ENCODE results near the gene DNAAF9. TPM values are rescaled to one million over a fixed set of nuclear protein-coding genes. Genes with fewer than 3 reads are reported as not detected.

Gene DNAAF9
- total and polyA plus RNA-seq, 2 of the 4 experiments (the other 2 are of a cell fraction): 7.9 to 8.2 TPM

DNA sequence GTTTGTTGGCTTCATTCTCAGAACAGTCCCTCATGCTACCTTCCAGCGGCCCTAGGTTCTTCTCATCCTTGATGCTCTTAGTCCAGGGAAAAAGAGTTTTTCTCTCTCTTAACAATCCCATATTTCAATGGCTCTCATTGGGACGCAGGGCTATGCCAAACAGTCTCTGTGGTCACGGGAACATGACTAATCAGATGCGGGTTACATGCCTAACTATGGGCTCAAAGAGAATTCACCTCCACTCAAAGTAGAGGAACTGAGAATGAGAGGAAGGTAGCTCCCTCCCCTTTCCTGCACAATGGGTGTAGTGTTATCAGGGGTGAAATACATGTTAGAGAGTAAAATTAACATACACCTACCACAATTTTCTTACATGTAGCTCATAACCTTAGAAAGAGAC, 45.2 kb upstream of the DNAAF9 start:
- Histone ChIP-seq H3K4me1 (ENCODE audit: control insufficient read depth, insufficient read depth, low read length) (no peaks in the 10 kb centered on the region), H3K79me1 (ENCODE audit: low read depth in 1 of 2, low read length in 2 of 2) (no peaks in the 10 kb centered on the region), H3K36me3 (ENCODE audit: control insufficient read depth, insufficient read depth, low read length) (no peaks in the 10 kb centered on the region), H3K14ac (replicated peaks; ENCODE audit: low read depth, low read length) (no peak overlapping the region), H3K18ac (ENCODE audit: low read depth, low read length) (no peak overlapping the region), H2AK5ac (ENCODE audit: low read depth, low read length) (no peak overlapping the region), H2BK20ac (ENCODE audit: low read depth, low read length) (no peak overlapping the region), H3K9me1 (ENCODE audit: insufficient read depth, low read length) (no peaks in the 10 kb centered on the region), H2BK120ac (ENCODE audit: low read depth, low read length) (no peak overlapping the region), H4K91ac (ENCODE audit: insufficient read depth, low read depth, low read length) (no peak overlapping the region), H4K5ac (ENCODE audit: low read depth, low read length) (no peak overlapping the region), H3K9me3 (ENCODE audit: control insufficient read depth, insufficient read depth, low read length) (no peaks in the 10 kb centered on the region), H2BK15ac (ENCODE audit: low read depth, low read length) (no peak overlapping the region), H2AFZ (replicated peaks; ENCODE audit: low read length, poor library complexity) (no peak overlapping the region), H3K4me2 (ENCODE audit: low read depth, low read length) (no peak overlapping the region), H4K8ac (ENCODE audit: low read depth in 2 of 2, low read length in 2 of 2) (no peak overlapping the region), H2BK5ac (ENCODE audit: low read depth, low read length, poor library complexity, severe bottlenecking) (no peak overlapping the region), H3K23ac (ENCODE audit: low read depth, low read length) (no peak overlapping the region), H3K27me3 (ENCODE audit: control insufficient read depth, insufficient read depth, low read length) (peaks cover 43% of the 10 kb centered on the region), H4K20me1 (ENCODE audit: insufficient read depth, low read length) (no peaks in the 10 kb centered on the region), H3K27ac (ENCODE audit: insufficient read depth, low read length) (no peak overlapping the region), H3K4me3 (ENCODE audit: insufficient read depth, low read depth, low read length) (no peak overlapping the region), H3K9ac (ENCODE audit: low read depth, low read length) (no peak overlapping the region), H3K56ac (ENCODE audit: extremely low read depth, insufficient read depth, low read length) (no peak overlapping the region), H3K4ac (ENCODE audit: low read depth, low read length) (no peak overlapping the region), H2AK9ac (replicated peaks; ENCODE audit: low read depth, low read length, poor library complexity) (no peak overlapping the region)
- ATAC-seq (ENCODE audit: low read depth) (no peak), DNase-seq (no peak)
- ChIA-PET CTCF (no interaction called here), POLR2A (ENCODE audit: unreplicated experiment) (no interaction called here)
- dilution Hi-C loops (cut with HindIII; ENCODE audit: low sequenced_read_pairs, unreplicated experiment): no loop called here
- no TSS peak for BruUV-seq (replicated peaks)
- intact Hi-C loops (cut with micrococcal nuclease): no loop called here
- in situ Hi-C loops (cut with MboI; ENCODE audit: low sequenced_read_pairs): no loop called here
- TF ChIP-seq MXI1 (IDR thresholded peaks at IDR 0.05; ENCODE audit: borderline replicate concordance, low read depth, low read length): no peak
- no peak for TF ChIP-seq RFX5 (IDR thresholded peaks at IDR 0.05; ENCODE audit: low read depth, low read length)
- no peak for TF ChIP-seq BHLHE40 (IDR thresholded peaks at IDR 0.05; ENCODE audit: low read depth, low read length)
- no peak for TF ChIP-seq SMC3 (IDR thresholded peaks at IDR 0.05; ENCODE audit: low read depth, low read length)
- TF ChIP-seq FOS (IDR thresholded peaks at IDR 0.05; ENCODE audit: low read depth, low read length): no peak
- no peak for TF ChIP-seq RCOR1 (IDR thresholded peaks at IDR 0.05; ENCODE audit: insufficient replicate concordance, low read length)
- no peak for TF ChIP-seq MAFK (IDR thresholded peaks at IDR 0.05; ENCODE audit: low read depth, low read length)
- TF ChIP-seq, protein P1, sequence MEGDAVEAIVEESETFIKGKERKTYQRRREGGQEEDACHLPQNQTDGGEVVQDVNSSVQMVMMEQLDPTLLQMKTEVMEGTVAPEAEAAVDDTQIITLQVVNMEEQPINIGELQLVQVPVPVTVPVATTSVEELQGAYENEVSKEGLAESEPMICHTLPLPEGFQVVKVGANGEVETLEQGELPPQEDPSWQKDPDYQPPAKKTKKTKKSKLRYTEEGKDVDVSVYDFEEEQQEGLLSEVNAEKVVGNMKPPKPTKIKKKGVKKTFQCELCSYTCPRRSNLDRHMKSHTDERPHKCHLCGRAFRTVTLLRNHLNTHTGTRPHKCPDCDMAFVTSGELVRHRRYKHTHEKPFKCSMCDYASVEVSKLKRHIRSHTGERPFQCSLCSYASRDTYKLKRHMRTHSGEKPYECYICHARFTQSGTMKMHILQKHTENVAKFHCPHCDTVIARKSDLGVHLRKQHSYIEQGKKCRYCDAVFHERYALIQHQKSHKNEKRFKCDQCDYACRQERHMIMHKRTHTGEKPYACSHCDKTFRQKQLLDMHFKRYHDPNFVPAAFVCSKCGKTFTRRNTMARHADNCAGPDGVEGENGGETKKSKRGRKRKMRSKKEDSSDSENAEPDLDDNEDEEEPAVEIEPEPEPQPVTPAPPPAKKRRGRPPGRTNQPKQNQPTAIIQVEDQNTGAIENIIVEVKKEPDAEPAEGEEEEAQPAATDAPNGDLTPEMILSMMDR (conservative IDR thresholded peaks at IDR 0.05; ENCODE audit: low read depth, low read length): no peak
- TF ChIP-seq NFE2L2 (IDR thresholded peaks at IDR 0.05; ENCODE audit: low read depth, low read length): no peak
- TF ChIP-seq CHD1 (IDR thresholded peaks at IDR 0.05; ENCODE audit: low read depth, low read length): no peak
- WGBS, 2 experiments (ENCODE audit: extremely low coverage in 2 of 2, insufficient read length in 1 of 2): no CpG with 5 or more reads among the region's 4 CpGs

Measured in IMR-90 (cell line).